ENCODE data around the gene MUC6. TPM values are rescaled to one million over a fixed set of nuclear protein-coding genes. Genes with fewer than 3 reads are reported as not detected.

The MUC6 gene
- total RNA-seq, 2 donors from 2014 or later: not detected

- Mint-ChIP-seq H3K9me3 (no peaks in the 10 kb centered on the region), H3K27me3 (ENCODE audit: low read depth) (no peaks in the 10 kb centered on the region), H3K27ac (no peak overlapping the region), H3K4me3 (no peak overlapping the region), H3K36me3 (ENCODE audit: insufficient read depth in 2 of 2) (no peaks in the 10 kb centered on the region), H3K4me1 (ENCODE audit: low read depth) (no peaks in the 10 kb centered on the region)
- no peak for DNase-seq
- no peak for ATAC-seq (replicated peaks in 1 of 2)
Observed at GRCh38 chr11:1077033-1077416, 40.5 kb upstream of the MUC6 start.

GRCh38 chr11:1076061-1076665, 39.6 kb upstream of the MUC6 start:
- no peaks in the 10 kb centered on the region for H3K9me3 Mint-ChIP-seq
- ATAC-seq (replicated peaks in 1 of 2) (no peak), DNase-seq (no peak)
- no peaks in the 10 kb centered on the region for H3K27me3 Mint-ChIP-seq (ENCODE audit: low read depth)
- no peaks in the 10 kb centered on the region for H3K4me1 Mint-ChIP-seq (ENCODE audit: low read depth)
- no peak overlapping the region for H3K4me3 Mint-ChIP-seq
- no peaks in the 10 kb centered on the region for H3K36me3 Mint-ChIP-seq (ENCODE audit: insufficient read depth in 2 of 2)
- no peak overlapping the region for H3K27ac Mint-ChIP-seq

- H3K9me3 Mint-ChIP-seq: no peaks in the 10 kb centered on the region
- no peak overlapping the region for H3K27ac Mint-ChIP-seq
- H3K4me3 Mint-ChIP-seq: no peak overlapping the region
- H3K36me3 Mint-ChIP-seq (ENCODE audit: insufficient read depth in 2 of 2): no peaks in the 10 kb centered on the region
- DNase-seq (no peak), ATAC-seq (replicated peaks in 1 of 2) (no peak)
- H3K27me3 Mint-ChIP-seq (ENCODE audit: low read depth): no peaks in the 10 kb centered on the region
- H3K4me1 Mint-ChIP-seq (ENCODE audit: low read depth): no peaks in the 10 kb centered on the region
Observed at GRCh38 chr11:1075341-1075911, 38.9 kb upstream of the MUC6 start.

- Mint-ChIP-seq H3K36me3 (ENCODE audit: insufficient read depth in 2 of 2) (no peaks in the 10 kb centered on the region), H3K9me3 (no peaks in the 10 kb centered on the region), H3K27me3 (ENCODE audit: low read depth) (peaks cover 5% of the 10 kb centered on the region), H3K27ac (no peak within 1 kb of the TSS), H3K4me3 (no peak within 1 kb of the TSS), H3K4me1 (ENCODE audit: low read depth) (no peaks in the 10 kb centered on the region)
- ATAC-seq (replicated peaks in 1 of 2) (no peak), DNase-seq (no peak)
Observed at GRCh38 chr11:1074244-1075221, 38.0 kb upstream of the MUC6 start, which contains the start of gene MUC2. MUC2 (plus strand) TSS chr11:1074874.

GRCh38 chr11:1073851-1074243, 37.3 kb upstream of the MUC6 start:
- no peaks in the 10 kb centered on the region for H3K4me1 Mint-ChIP-seq (ENCODE audit: low read depth)
- ATAC-seq (replicated peaks in 1 of 2): no peak
- H3K36me3 Mint-ChIP-seq (ENCODE audit: insufficient read depth in 2 of 2): no peaks in the 10 kb centered on the region
- no peak for DNase-seq
- H3K27ac Mint-ChIP-seq: no peak overlapping the region
- no peaks in the 10 kb centered on the region for H3K9me3 Mint-ChIP-seq
- no peak overlapping the region for H3K4me3 Mint-ChIP-seq
- H3K27me3 Mint-ChIP-seq (ENCODE audit: low read depth): peaks cover 6% of the 10 kb centered on the region

- DNase-seq (no peak), ATAC-seq (replicated peaks in 1 of 2) (no peak)
- no peaks in the 10 kb centered on the region for H3K4me1 Mint-ChIP-seq (ENCODE audit: low read depth)
- no peak overlapping the region for H3K4me3 Mint-ChIP-seq
- H3K36me3 Mint-ChIP-seq (ENCODE audit: insufficient read depth in 2 of 2): no peaks in the 10 kb centered on the region
- H3K27ac Mint-ChIP-seq: no peak overlapping the region
- H3K9me3 Mint-ChIP-seq: no peaks in the 10 kb centered on the region
- H3K27me3 Mint-ChIP-seq (ENCODE audit: low read depth): peaks cover 6% of the 10 kb centered on the region
Observed at GRCh38 chr11:1073261-1073724, 36.8 kb upstream of the MUC6 start.

- Mint-ChIP-seq H3K9me3 (no peaks in the 10 kb centered on the region), H3K4me3 (no peak overlapping the region), H3K4me1 (ENCODE audit: low read depth) (no peaks in the 10 kb centered on the region), H3K27ac (no peak overlapping the region), H3K27me3 (ENCODE audit: low read depth) (peaks cover 11% of the 10 kb centered on the region), H3K36me3 (ENCODE audit: insufficient read depth in 2 of 2) (no peaks in the 10 kb centered on the region)
- ATAC-seq (replicated peaks in 1 of 2) (no peak), DNase-seq (no peak)
Observed at GRCh38 chr11:1072821-1073231, 36.3 kb upstream of the MUC6 start.

- H3K27ac Mint-ChIP-seq: no peak overlapping the region
- no peak for DNase-seq
- H3K9me3 Mint-ChIP-seq: no peaks in the 10 kb centered on the region
- no peak overlapping the region for H3K4me3 Mint-ChIP-seq
- no peaks in the 10 kb centered on the region for H3K36me3 Mint-ChIP-seq (ENCODE audit: insufficient read depth in 2 of 2)
- ATAC-seq (replicated peaks in 1 of 2): no peak
- H3K4me1 Mint-ChIP-seq (ENCODE audit: low read depth): no peaks in the 10 kb centered on the region
- peaks cover 15% of the 10 kb centered on the region for H3K27me3 Mint-ChIP-seq (ENCODE audit: low read depth)
Observed at GRCh38 chr11:1072116-1072820, 35.8 kb upstream of the MUC6 start.

- DNase-seq (no peak), ATAC-seq (replicated peaks in 1 of 2) (no peak)
- Mint-ChIP-seq H3K36me3 (ENCODE audit: insufficient read depth in 2 of 2) (no peaks in the 10 kb centered on the region), H3K4me3 (no peak overlapping the region), H3K27ac (no peak overlapping the region), H3K4me1 (ENCODE audit: low read depth) (no peaks in the 10 kb centered on the region), H3K27me3 (ENCODE audit: low read depth) (peaks cover 15% of the 10 kb centered on the region), H3K9me3 (no peaks in the 10 kb centered on the region)
Observed at GRCh38 chr11:1071571-1072115, 35.1 kb upstream of the MUC6 start.

- ATAC-seq (replicated peaks in 1 of 2): no peak
Observed at GRCh38 chr11:1070594-1071462, 34.3 kb upstream of the MUC6 start.

GRCh38 chr11:1069740-1070139, 33.2 kb upstream of the MUC6 start:
- no peaks in the 10 kb centered on the region for H3K9me3 Mint-ChIP-seq
- DNase-seq: no peak
- no peak overlapping the region for H3K27ac Mint-ChIP-seq
- H3K4me1 Mint-ChIP-seq (ENCODE audit: low read depth): no peaks in the 10 kb centered on the region
- H3K27me3 Mint-ChIP-seq (ENCODE audit: low read depth): peaks cover 22% of the 10 kb centered on the region
- ATAC-seq (replicated peaks in 1 of 2): no peak
- H3K4me3 Mint-ChIP-seq: no peak overlapping the region
- no peaks in the 10 kb centered on the region for H3K36me3 Mint-ChIP-seq (ENCODE audit: insufficient read depth in 2 of 2)

More at GRCh38 chr11:1070594-1071462, 34.3 kb upstream of the MUC6 start:
- Mint-ChIP-seq H3K27ac (no peak overlapping the region), H3K9me3 (no peaks in the 10 kb centered on the region), H3K4me1 (ENCODE audit: low read depth) (no peaks in the 10 kb centered on the region), H3K4me3 (no peak overlapping the region), H3K36me3 (ENCODE audit: insufficient read depth in 2 of 2) (no peaks in the 10 kb centered on the region), H3K27me3 (ENCODE audit: low read depth) (peaks cover 17% of the 10 kb centered on the region)
- DNase-seq: no peak
